A172 (cell line): ENCODE measurements around the gene IL1RAP. TPM values are rescaled to one million over a fixed set of nuclear protein-coding genes. Genes with fewer than 3 reads are reported as not detected.

ENCODE experiments used
- DNase-seq: peaks from one replicate; pipeline ENCODE4 v3.0.0-alpha.2; 2015; ENCODE audit warnings: low spot score
- total RNA-seq: library from RNA; depleted of rRNA; stranded (reverse); fragments of >200 nt; shearing (Covaris generic); gene quantifications from 2 replicates; pipeline ENCODE4 v1.2.3, GENCODE V29; 2014

IL1RAP gene
- total RNA-seq, 1 experiment from 2014 or later = 13.3 TPM

GRCh38 chr3:190614226-190615059 lies 100.6 kb downstream of the IL1RAP start:
- DNase-seq = no peak

- no peak for DNase-seq
These were observed 101.1 kb downstream of the IL1RAP start for GRCh38 chr3:190615060-190615384.

GRCh38 chr3:190615607-190616006 lies 101.7 kb downstream of the IL1RAP start:
- no peak for DNase-seq

GRCh38 chr3:190616637-190617036 lies 102.8 kb downstream of the IL1RAP start:
- no peak for DNase-seq

GRCh38 chr3:190617185-190617584 lies 103.3 kb downstream of the IL1RAP start:
- no peak for DNase-seq

GRCh38 chr3:190618330-190619030 lies 104.6 kb downstream of the IL1RAP start:
- DNase-seq = no peak

GRCh38 chr3:190619353-190619752 lies 105.5 kb downstream of the IL1RAP start:
- DNase-seq = no peak

- no peak for DNase-seq
These were observed 105.9 kb downstream of the IL1RAP start for GRCh38 chr3:190619761-190620160.

- no peak for DNase-seq
These were observed 107.2 kb downstream of the IL1RAP start for GRCh38 chr3:190620886-190621608.

- no peak for DNase-seq
These were observed 108.0 kb downstream of the IL1RAP start for GRCh38 chr3:190621927-190622326.

GRCh38 chr3:190624282-190624681 lies 110.4 kb downstream of the IL1RAP start:
- DNase-seq = no peak

- DNase-seq = no peak
These were observed 113.2 kb downstream of the IL1RAP start for GRCh38 chr3:190626951-190627620.

- DNase-seq = no peak
These were observed 115.2 kb downstream of the IL1RAP start for GRCh38 chr3:190629088-190629487.

GRCh38 chr3:190631295-190631694 lies 117.4 kb downstream of the IL1RAP start:
- DNase-seq = no peak

- no peak for DNase-seq
These were observed 127.7 kb downstream of the IL1RAP start for GRCh38 chr3:190641564-190641963.

- DNase-seq = no peak
These were observed 128.1 kb downstream of the IL1RAP start for GRCh38 chr3:190642016-190642415.

GRCh38 chr3:190644035-190644434 lies 130.2 kb downstream of the IL1RAP start:
- DNase-seq = no peak

- peak; percentile 36 for DNase-seq
These were observed 130.9 kb downstream of the IL1RAP start for GRCh38 chr3:190644766-190645165.

- no peak for DNase-seq
These were observed 132.1 kb downstream of the IL1RAP start for GRCh38 chr3:190645932-190646460.

- no peak for DNase-seq
These were observed 133.1 kb downstream of the IL1RAP start for GRCh38 chr3:190646996-190647395.

- no peak for DNase-seq
These were observed 142.0 kb downstream of the IL1RAP start for GRCh38 chr3:190655933-190656332.

GRCh38 chr3:190658106-190658505 lies 144.2 kb downstream of the IL1RAP start:
- no peak for DNase-seq
